ENCODE data around the gene NDUFS2. TPM values are rescaled to one million over a fixed set of nuclear protein-coding genes. Genes with fewer than 3 reads are reported as not detected.

Gene NDUFS2
- polyA plus RNA-seq, 5 donors: 146 to 165 (median 156) TPM

GRCh38 chr1:161171696-161172095 is 30.5 kb upstream of the NDUFS2 start:
- DNase-seq: no peak

GRCh38 chr1:161172349-161172748 is 29.8 kb upstream of the NDUFS2 start:
- DNase-seq: no peak

GRCh38 chr1:161172776-161173376 is 29.3 kb upstream of the NDUFS2 start:
- DNase-seq: no peak

GRCh38 chr1:161173711-161174110 is 28.5 kb upstream of the NDUFS2 start:
- DNase-seq: no peak

- no peak for DNase-seq
Observed at GRCh38 chr1:161174911-161175310, 27.3 kb upstream of the NDUFS2 start.

- no peak for DNase-seq
Observed at GRCh38 chr1:161175771-161176453, 26.3 kb upstream of the NDUFS2 start.

- DNase-seq: no peak
Observed at GRCh38 chr1:161176468-161177111, 25.6 kb upstream of the NDUFS2 start.

GRCh38 chr1:161177112-161177935 is 24.8 kb upstream of the NDUFS2 start, which contains the start of gene B4GALT3:
TSS of gene B4GALT3 (minus strand) at chr1:161177507. CDS start at chr1:161176060, 1,447 bp downstream.
- DNase-seq: peak; percentile 84 to 87

- DNase-seq: no peak
Observed at GRCh38 chr1:161177936-161178244, 24.3 kb upstream of the NDUFS2 start.

GRCh38 chr1:161179698-161180097 is 22.5 kb upstream of the NDUFS2 start:
- DNase-seq: no peak

GRCh38 chr1:161180639-161181038 is 21.5 kb upstream of the NDUFS2 start:
- DNase-seq: no peak

- no peak for DNase-seq
Observed at GRCh38 chr1:161182214-161182613, 20.0 kb upstream of the NDUFS2 start.

- peak; percentile 78 to 79 for DNase-seq
Observed at GRCh38 chr1:161185282-161185682, 16.9 kb upstream of the NDUFS2 start.

GRCh38 chr1:161185732-161186311 is 16.3 kb upstream of the NDUFS2 start:
- DNase-seq: no peak

GRCh38 chr1:161187311-161187710 is 14.9 kb upstream of the NDUFS2 start:
- DNase-seq: no peak

GRCh38 chr1:161188381-161188780 is 13.8 kb upstream of the NDUFS2 start:
- no peak for DNase-seq

- no peak for DNase-seq
Observed at GRCh38 chr1:161189036-161189435, 13.1 kb upstream of the NDUFS2 start.

- DNase-seq: no peak
Observed at GRCh38 chr1:161190962-161191521, 11.1 kb upstream of the NDUFS2 start.

- DNase-seq: no peak
Observed at GRCh38 chr1:161191971-161192370, 10.2 kb upstream of the NDUFS2 start.

GRCh38 chr1:161192476-161193465 is 9.4 kb upstream of the NDUFS2 start:
- no peak for DNase-seq
